Astrocyte of the cerebellum (primary cell): ENCODE results near the gene MX2.

Source experiments
- DNase-seq: peaks from one replicate; pipeline ENCODE4 v3.0.0-alpha.2; 2011; ENCODE audit warnings: low read depth
- H3K4me3 ChIP-seq: 2 replicates; pipeline ENCODE4 v1.5.1; 2011; ENCODE audit warnings: mild to moderate bottlenecking, low read depth, low read length, moderate library complexity
- CTCF ChIP-seq: IDR thresholded peaks from 2 replicates; pipeline ENCODE4 v1.5.1; 2012; ENCODE audit warnings: low read length, low read depth, moderate library complexity, mild to moderate bottlenecking; ENCODE audit errors: missing control alignments
- in situ Hi-C: cut with HindIII; loops from 2 replicates; pipeline ENCODE4 v1.10.0; 2017; ENCODE audit warnings: low sequenced_read_pairs

The MX2 gene

DNA sequence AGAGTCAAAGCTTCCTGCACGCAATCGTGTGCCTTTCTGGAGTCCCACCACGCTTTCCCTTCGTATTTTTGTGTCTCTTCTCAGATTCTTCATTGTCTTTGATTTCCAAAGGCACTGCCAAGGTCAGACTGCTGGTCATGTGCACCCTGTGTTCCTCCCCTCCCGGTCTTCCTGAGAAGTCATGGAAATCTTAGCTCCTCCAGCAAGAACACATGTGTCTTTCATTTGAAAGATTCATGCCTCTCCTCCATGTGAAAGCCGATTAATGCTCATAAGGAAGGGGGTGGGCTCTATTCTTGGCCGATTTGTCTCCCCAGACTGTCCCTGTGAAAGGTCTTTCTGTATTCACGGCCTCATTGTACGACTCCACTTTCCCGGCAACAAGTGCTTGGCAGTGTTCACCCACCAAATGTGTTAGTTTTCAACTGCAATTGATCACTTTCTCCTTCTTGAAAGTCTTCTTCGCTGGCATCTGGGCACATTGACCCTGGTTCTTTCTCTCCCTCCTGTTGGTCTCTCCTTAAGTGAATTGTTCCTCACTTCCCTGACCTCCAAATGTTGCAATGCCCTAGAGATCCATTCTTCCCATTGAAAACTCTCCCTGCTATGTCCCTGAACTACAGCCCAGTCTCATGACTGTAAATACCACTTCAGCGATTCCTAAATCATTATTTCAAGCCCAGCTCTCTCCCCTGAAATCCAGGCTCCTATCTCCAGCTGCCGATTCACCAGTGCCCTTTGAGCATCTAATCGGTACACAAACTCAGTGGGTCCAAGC, 25.4 kb downstream of the MX2 start:
- DNase-seq = no peak
- in situ Hi-C loops = no loop called here
- no peak for TF ChIP-seq CTCF
- H3K4me3 ChIP-seq = no peak overlapping the region

GRCh38 chr21:41387824-41388223, 26.0 kb downstream of the MX2 start:
- no peak overlapping the region for H3K4me3 ChIP-seq
- no peak for DNase-seq
- TF ChIP-seq CTCF = no peak
- in situ Hi-C loops = no loop called here

DNA sequence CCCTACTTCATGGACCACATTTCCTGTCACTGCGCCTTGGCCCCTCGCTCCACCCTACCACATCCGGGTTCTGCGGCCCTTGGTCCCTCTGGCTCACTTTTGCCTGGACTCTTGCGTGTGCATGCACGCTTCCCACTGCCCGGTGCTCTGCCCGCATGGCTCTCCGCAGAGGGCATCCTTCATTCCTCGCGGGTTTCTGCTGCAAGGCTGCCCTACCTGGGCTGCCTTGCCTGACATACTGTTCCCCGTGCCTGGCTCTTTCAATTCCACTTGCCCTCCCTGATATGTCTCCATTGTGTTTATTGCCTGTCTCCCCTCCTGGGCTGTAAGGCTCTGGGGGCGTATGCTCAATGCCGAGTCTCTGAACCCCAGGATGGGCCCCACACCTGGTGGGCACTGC, 26.4 kb downstream of the MX2 start:
- in situ Hi-C loops = no loop called here
- no peak for TF ChIP-seq CTCF
- no peak overlapping the region for H3K4me3 ChIP-seq
- DNase-seq = no peak

DNA sequence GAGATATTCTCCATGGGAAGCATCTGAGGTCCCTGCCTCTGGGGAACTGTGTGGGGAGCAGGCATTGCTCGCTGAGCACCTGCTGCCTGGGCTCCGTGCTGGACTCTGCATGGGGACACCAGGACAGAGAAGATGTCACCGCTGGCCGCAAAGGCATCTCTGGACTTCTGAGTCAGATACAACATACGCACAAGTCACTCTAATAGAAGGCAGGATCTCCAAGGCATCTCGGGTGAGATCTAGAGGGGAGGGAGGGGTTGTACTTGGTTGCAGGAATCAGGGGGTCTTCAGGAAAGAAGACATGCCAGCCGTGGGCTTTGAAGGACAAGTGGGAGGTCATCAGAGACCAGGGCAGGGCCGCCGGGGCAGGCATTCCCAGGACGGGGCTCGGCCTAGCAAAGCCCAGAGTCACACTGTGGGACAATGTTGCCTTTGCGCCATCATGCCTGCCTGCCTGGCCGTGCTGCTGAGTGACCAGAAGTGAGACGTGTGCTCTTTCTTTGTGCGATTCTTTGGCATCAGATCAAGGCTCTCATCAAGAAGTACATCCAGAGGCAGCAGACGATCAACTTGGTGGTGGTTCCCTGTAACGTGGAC, 28.3 kb downstream of the MX2 start:
- in situ Hi-C loops = no loop called here
- no peak overlapping the region for H3K4me3 ChIP-seq
- no peak for TF ChIP-seq CTCF
- no peak for DNase-seq

DNA sequence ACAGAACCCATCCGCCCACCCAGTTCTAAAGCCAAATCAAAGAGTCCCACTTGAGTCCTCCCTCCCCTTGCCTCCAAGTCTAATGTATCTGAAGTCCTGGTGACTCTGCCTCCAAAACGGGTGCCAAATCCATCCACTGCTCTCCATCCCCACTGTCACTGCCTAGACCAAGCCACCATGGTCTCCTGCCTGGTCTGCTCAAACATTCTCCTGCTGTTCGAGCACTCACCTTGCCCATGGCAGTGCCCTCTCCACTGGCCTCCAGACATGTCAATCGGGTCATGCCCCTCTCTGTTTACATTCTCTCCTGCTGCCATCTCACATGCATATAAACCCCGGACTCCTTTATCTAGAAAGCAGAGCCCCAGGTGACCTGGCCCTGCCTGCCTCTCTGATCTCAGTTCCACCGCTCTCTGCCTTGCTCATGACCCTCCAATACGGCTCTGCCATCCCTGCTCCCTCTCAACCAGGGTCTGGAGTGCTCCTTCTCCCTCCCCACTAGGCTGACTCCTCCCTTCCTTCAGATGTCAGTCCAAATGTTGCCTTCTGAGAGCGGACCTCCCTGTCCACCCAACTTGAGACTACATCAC, 32.1 kb downstream of the MX2 start:
- in situ Hi-C loops = no loop called here
- no peak for TF ChIP-seq CTCF
- DNase-seq = no peak
- no peak overlapping the region for H3K4me3 ChIP-seq

GRCh38 chr21:41396558-41397075, 34.8 kb downstream of the MX2 start:
- in situ Hi-C loops = no loop called here
- H3K4me3 ChIP-seq = no peak overlapping the region
- TF ChIP-seq CTCF = no peak
- DNase-seq = no peak
